Measurements from ENCODE around the gene LRRIQ1.

DNA sequence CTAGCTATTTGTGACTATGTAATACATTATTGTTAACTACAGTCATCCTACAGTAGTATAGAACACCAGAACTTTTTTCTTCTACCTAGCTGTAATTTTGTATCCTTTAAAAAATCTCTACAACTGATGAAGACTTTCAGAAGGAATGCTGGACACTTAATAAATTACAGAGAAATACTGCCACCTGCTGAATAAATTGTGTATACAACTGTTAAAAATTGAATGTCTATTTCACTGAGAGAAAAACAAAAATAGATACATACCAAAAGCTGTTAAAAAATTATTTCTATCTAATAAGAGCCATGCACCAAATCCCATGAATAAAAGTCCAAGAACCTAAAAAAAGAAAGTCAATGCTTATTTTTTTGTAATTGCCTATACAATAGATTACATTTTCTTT lies 6.7 kb upstream of the LRRIQ1 start:
- TF ChIP-seq EZH2 (IDR thresholded peaks at IDR 0.05; ENCODE audit: borderline replicate concordance, low read length) (no peak), CTCF (IDR thresholded peaks at IDR 0.05; ENCODE audit: low read length) (peak; percentile 54)
